Thyroid gland (tissue), 4 donors: Measurements from ENCODE around the gene PAWR.

Experiments
- POLR2A ChIP-seq, 2 donors: fragments of 450-650 bp; IDR thresholded peaks; one replicate each; pipeline ENCODE4 v1.6.1; 2017; ENCODE audit warnings: antibody characterized with exemption in 2 of 2, mild to moderate bottlenecking in 2 of 2, moderate library complexity in 1 of 2
- TF ChIP-seq, protein P1 (sequence below), 6 experiments: fragments of 200-600 bp in 3 of 6; fragments of 450-650 bp in 3 of 6; sonication (generic) in 3 of 6; IDR thresholded peaks; one replicate each; pipeline ENCODE4 v1.5.1; 2016 to 2019; ENCODE audit warnings: antibody characterized with exemption in 6 of 6, mild to moderate bottlenecking in 2 of 6, inconsistent platforms in 1 of 6, moderate library complexity in 1 of 6

DNA sequence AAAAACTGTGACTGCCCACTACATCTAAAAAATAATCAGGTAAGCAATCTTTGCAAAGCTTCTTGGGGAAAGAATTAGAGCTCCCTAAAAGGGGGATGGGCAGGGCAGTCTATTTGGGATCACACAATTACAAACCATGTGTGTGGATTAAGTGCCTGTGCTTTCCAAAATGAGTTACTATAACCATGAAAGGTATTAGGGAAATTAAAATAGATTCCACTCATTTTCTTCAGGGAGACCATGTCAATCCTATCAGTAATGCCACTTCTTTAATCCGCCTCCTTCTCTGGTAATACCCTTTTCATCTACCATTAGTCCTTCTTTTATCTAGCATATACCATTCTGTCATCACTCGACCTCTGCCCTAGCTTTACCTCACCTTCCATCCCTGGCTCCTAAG lies 53.7 kb downstream of the PAWR start:
- TF ChIP-seq, protein P1, sequence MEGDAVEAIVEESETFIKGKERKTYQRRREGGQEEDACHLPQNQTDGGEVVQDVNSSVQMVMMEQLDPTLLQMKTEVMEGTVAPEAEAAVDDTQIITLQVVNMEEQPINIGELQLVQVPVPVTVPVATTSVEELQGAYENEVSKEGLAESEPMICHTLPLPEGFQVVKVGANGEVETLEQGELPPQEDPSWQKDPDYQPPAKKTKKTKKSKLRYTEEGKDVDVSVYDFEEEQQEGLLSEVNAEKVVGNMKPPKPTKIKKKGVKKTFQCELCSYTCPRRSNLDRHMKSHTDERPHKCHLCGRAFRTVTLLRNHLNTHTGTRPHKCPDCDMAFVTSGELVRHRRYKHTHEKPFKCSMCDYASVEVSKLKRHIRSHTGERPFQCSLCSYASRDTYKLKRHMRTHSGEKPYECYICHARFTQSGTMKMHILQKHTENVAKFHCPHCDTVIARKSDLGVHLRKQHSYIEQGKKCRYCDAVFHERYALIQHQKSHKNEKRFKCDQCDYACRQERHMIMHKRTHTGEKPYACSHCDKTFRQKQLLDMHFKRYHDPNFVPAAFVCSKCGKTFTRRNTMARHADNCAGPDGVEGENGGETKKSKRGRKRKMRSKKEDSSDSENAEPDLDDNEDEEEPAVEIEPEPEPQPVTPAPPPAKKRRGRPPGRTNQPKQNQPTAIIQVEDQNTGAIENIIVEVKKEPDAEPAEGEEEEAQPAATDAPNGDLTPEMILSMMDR (IDR thresholded peaks at IDR 0.05), result no peak
- no peak for TF ChIP-seq POLR2A (IDR thresholded peaks at IDR 0.05)
